CD4-positive, alpha-beta T cell (primary cell): ENCODE results near the gene RIC3. TPM values are rescaled to one million over a fixed set of nuclear protein-coding genes. Genes with fewer than 3 reads are reported as not detected.

Experiments
- ATAC-seq: fragments of 200-7000 bp; cut with Tn5 transposase; one replicate; pipeline ENCODE4 v1.10.0; 2022; ENCODE audit warnings: mild to moderate bottlenecking; ENCODE audit not compliant: poor library complexity
- CTCF ChIA-PET: fragments of 350-600 bp; sonication (Branson Sonifier 250); formaldehyde crosslinking; loops from one replicate; lab custom pipeline; 2021; ENCODE audit warnings: antibody characterized with exemption, inconsistent platforms; lab: Charles Lee
- POLR2A ChIA-PET: fragments of 350-600 bp; sonication (Branson Sonifier 250); formaldehyde crosslinking; loops from one replicate; lab custom pipeline; 2021; ENCODE audit warnings: antibody characterized with exemption, inconsistent platforms; lab: Charles Lee
- DNase-seq, 14 experiments: peaks; one replicate each; pipeline ENCODE4 v3.0.0-alpha.2; 2013 to 2020; ENCODE audit warnings: mixed read lengths in 2 of 14
- H3K27ac ChIP-seq, 2 donors: one replicate each; pipeline versions ENCODE4 v1.5.1 to v1.7.0; 2013; ENCODE audit warnings: low read length in 2 of 2, low read depth in 1 of 2, mild to moderate bottlenecking in 1 of 2
- H3K27me3 ChIP-seq, 2 experiments: 1 replicate in 1 of 2; 2 replicates in 1 of 2; pipeline versions ENCODE4 v1.6.1 to v1.7.0; 2013; ENCODE audit warnings: low read length in 2 of 2, control low read depth in 1 of 2, mild to moderate bottlenecking in 1 of 2, moderate library complexity in 1 of 2; ENCODE audit not compliant: insufficient read depth in 2 of 2, control insufficient read depth in 1 of 2
- H3K36me3 ChIP-seq: one replicate; pipeline ENCODE4 v1.6.1; 2013; ENCODE audit warnings: low read length, control low read depth; ENCODE audit not compliant: insufficient read depth
- H3K4me1 ChIP-seq: one replicate; pipeline ENCODE4 v1.6.1; 2013; ENCODE audit warnings: low read length, control low read depth; ENCODE audit not compliant: insufficient read depth
- H3K4me3 ChIP-seq: one replicate; pipeline ENCODE4 v1.5.1; 2013; ENCODE audit warnings: mild to moderate bottlenecking, low read length, moderate library complexity
- H3K9me3 ChIP-seq, 2 experiments: 1 replicate in 1 of 2; 2 replicates in 1 of 2; pipeline versions ENCODE4 v1.6.1 to v1.7.0; 2013; ENCODE audit warnings: low read length in 2 of 2, mild to moderate bottlenecking in 2 of 2, control low read depth in 1 of 2, moderate library complexity in 1 of 2; ENCODE audit not compliant: control insufficient read depth in 1 of 2, insufficient read depth in 1 of 2
- H3K27ac Mint-ChIP-seq: one replicate; pipeline ENCODE4 v1.8.0; 2020; ENCODE audit warnings: mixed read lengths
- H3K27me3 Mint-ChIP-seq: one replicate; pipeline ENCODE4 v1.8.0; 2021; ENCODE audit warnings: mixed read lengths
- H3K36me3 Mint-ChIP-seq: one replicate; pipeline ENCODE4 v1.8.0; 2021; ENCODE audit warnings: low read depth, mixed read lengths
- H3K4me1 Mint-ChIP-seq: one replicate; pipeline ENCODE4 v1.8.0; 2021; ENCODE audit warnings: low read depth, mixed read lengths
- H3K4me3 Mint-ChIP-seq: one replicate; pipeline ENCODE4 v1.8.0; 2020; ENCODE audit warnings: mild to moderate bottlenecking, mixed read lengths
- H3K9me3 Mint-ChIP-seq: one replicate; pipeline ENCODE4 v1.8.0; 2020; ENCODE audit warnings: mixed read lengths
- CTCF ChIP-seq: fragments of 200-600 bp; IDR thresholded peaks from one replicate; pipeline ENCODE4 v1.8.0; 2022; ENCODE audit warnings: antibody characterized with exemption, mild to moderate bottlenecking
- intact Hi-C, 2 experiments: fragments of 100-400 bp; cut with DNase I in 1 of 2; cut with micrococcal nuclease in 1 of 2; formaldehyde crosslinking; loops; one replicate each; pipeline versions ENCODE4 v1.15.1 to v1.9.0; 2023 to 2025; cut with DNase I, micrococcal nuclease
- total RNA-seq, 174 experiments: library from RNA in 2 of 174; stranded (reverse) in 2 of 174; gene quantifications; one replicate each; pipeline ENCODE4 v1.2.3 and lab custom pipeline; 2021 to 2026

Gene RIC3
- total RNA-seq, 2 experiments from 2014 or later, result 55.3 to 57.6 TPM

GRCh38 chr11:8087185-8087584, 81.6 kb downstream of the RIC3 start:
- Mint-ChIP-seq H3K27me3 (peaks cover 46% of the 10 kb centered on the region), H3K36me3 (no peaks in the 10 kb centered on the region), H3K4me3 (no peak overlapping the region), H3K4me1 (peaks cover 5% of the 10 kb centered on the region), H3K9me3 (no peaks in the 10 kb centered on the region), H3K27ac (no peak overlapping the region)
- intact Hi-C loops, result no loop called here
- no peak for TF ChIP-seq CTCF
- no peak for ATAC-seq
- Histone ChIP-seq H3K27me3 (peaks cover 11 to 21% of the 10 kb centered on the region in 2 experiments), H3K4me3 (no peak overlapping the region), H3K27ac (no peak overlapping the region), H3K4me1 (no peaks in the 10 kb centered on the region), H3K36me3 (no peaks in the 10 kb centered on the region), H3K9me3 (no peaks in the 10 kb centered on the region)
- POLR2A ChIA-PET, result no interaction called here
- CTCF ChIA-PET, result no interaction called here
- DNase-seq, result no peak

GRCh38 chr11:8086571-8086970, 82.3 kb downstream of the RIC3 start:
- H3K27me3 Mint-ChIP-seq, result peaks cover 52% of the 10 kb centered on the region
- peaks cover 3% of the 10 kb centered on the region for H3K4me1 ChIP-seq

GRCh38 chr11:8086001-8086479, 82.8 kb downstream of the RIC3 start:
- H3K9me3 ChIP-seq, result no peaks in the 10 kb centered on the region
- peaks cover 52% of the 10 kb centered on the region for H3K27me3 Mint-ChIP-seq
- no peak overlapping the region for H3K4me3 ChIP-seq
- ATAC-seq (no peak), DNase-seq (no peak)
- peaks cover 19 to 29% of the 10 kb centered on the region in 2 experiments for H3K27me3 ChIP-seq
- peaks cover 6% of the 10 kb centered on the region for H3K4me1 ChIP-seq
- H3K36me3 Mint-ChIP-seq, result no peaks in the 10 kb centered on the region
- no peak overlapping the region for H3K27ac ChIP-seq
- H3K4me3 Mint-ChIP-seq, result no peak overlapping the region
- H3K27ac Mint-ChIP-seq, result no peak overlapping the region
- no peaks in the 10 kb centered on the region for H3K36me3 ChIP-seq
- ChIA-PET CTCF (no interaction called here), POLR2A (no interaction called here)
- intact Hi-C loops, result no loop called here
- no peaks in the 10 kb centered on the region for H3K9me3 Mint-ChIP-seq
- no peak for TF ChIP-seq CTCF
- peaks cover 4% of the 10 kb centered on the region for H3K4me1 Mint-ChIP-seq

More at GRCh38 chr11:8086571-8086970, 82.3 kb downstream of the RIC3 start:
- Histone ChIP-seq H3K9me3 (no peaks in the 10 kb centered on the region), H3K4me3 (no peak overlapping the region), H3K27ac (no peak overlapping the region), H3K36me3 (no peaks in the 10 kb centered on the region), H3K27me3 (peaks cover 17 to 27% of the 10 kb centered on the region in 2 experiments)
- H3K36me3 Mint-ChIP-seq, result no peaks in the 10 kb centered on the region
- no peak overlapping the region for H3K4me3 Mint-ChIP-seq
- no peak for ATAC-seq
- no peak for TF ChIP-seq CTCF
- no peak for DNase-seq
- no peaks in the 10 kb centered on the region for H3K9me3 Mint-ChIP-seq
- ChIA-PET CTCF (no interaction called here), POLR2A (no interaction called here)
- intact Hi-C loops, result no loop called here
- no peak overlapping the region for H3K27ac Mint-ChIP-seq
- H3K4me1 Mint-ChIP-seq, result peaks cover 7% of the 10 kb centered on the region
